HUDEP-2 (cell line): ENCODE measurements around the gene DLX1.
"Not testable (repeated sequence)": the region's sequence is repeated elsewhere in the genome, so short reads cannot be mapped to it uniquely, and the experiment has no call there.

Source experiments
- DNase-seq, 76 experiments: peaks; one replicate each; lab custom pipeline; 2025; ENCODE audit not compliant: unreplicated experiment in 76 of 76; lab: John Stamatoyannopoulos, UW

The DLX1 gene

DNA sequence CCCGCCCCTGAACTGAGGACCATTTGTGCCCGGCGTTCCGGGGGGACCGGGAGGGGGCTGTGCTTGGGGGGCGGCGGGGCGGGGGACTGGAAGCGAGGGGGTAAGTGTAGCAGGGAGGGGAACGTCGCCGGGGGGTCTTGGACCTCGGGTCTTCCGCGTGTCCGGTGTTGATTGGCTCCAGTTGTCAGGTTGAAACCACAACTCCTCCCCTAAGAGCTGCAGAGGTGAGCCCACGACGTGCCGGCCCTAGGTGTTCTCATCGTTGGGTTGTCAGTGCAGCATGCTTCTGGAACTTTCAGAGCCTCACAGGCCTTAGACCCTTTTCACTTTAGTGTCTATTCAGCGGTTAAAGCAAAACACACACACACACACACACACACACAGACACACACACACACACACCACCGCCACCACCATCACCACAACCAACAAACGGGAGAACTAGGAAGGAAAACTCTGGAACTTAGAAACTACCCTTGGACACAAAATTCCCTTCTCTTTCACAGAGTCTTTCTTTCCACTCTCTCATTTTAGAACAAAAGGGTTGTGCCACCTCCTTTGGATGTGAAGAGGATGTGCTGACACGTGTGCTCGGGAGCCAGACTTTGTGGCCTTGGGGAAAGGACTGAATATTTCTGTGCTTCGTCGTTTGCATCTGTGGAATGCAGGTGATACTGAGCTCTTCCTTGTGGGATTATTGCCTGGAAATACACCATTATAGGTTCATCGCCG lies 24.1 kb downstream of the DLX1 start:
- no peak for DNase-seq

DNA sequence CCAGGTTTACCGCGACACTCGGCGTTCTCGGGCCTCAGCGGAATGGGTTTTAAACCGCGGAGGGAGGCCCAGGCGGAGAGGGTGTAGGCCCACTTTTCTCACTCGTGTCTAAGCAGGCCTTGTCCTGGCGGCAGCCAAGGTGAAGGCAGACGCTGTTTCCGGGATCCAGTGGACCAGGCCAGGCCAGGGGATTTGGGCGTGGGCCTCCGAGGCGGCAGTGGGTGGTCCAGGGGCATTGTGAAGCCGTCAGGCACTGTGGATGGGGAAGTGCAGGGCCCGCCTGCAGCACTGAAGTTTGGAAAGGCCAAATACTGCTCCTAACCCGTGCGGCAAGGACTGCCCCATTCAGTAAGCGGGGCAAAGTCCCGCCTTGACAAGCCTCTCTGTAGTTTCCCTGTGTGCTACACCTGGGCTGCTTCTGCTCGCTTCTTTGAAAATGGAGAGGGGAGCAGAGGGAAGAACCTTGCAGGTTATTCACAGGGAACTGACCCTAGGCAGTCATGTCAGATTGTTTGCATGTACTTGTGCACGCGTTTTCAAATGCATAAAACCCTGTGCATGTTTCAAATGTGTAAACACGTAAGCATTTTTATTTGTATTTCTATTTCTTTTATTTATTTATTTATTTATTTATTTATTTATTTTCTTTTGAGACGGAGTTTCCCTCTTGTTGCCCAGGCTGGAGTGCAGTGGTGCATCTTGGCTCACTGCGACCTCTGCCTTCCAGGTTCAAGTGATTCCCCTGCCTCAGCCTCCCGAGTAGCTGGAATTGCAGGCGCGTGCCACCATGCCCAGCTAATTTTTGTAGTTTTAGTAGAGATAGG lies 24.9 kb downstream of the DLX1 start:
- DNase-seq = no peak

DNA sequence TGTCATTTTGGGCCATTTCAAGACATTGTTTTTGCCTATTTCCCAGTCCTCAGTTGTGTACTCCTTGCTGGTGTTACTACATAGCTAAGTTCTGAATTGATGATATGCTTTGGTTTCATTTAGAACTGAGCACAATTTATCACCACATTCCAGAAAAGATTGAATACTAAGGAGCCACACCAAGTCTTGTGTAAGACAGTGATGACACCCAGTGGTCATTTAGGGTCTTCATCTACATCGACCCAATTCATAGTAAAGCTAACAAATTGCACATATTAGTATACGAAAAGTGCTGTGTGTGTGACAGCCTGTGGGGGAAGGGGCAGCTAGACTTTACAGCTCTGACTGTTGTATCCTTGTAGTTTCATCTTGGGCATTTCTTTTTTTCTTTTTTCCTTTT lies 28.3 kb downstream of the DLX1 start:
- DNase-seq = peak in 4 of 76 experiments; percentile 8 to 22 (median 14)

DNA sequence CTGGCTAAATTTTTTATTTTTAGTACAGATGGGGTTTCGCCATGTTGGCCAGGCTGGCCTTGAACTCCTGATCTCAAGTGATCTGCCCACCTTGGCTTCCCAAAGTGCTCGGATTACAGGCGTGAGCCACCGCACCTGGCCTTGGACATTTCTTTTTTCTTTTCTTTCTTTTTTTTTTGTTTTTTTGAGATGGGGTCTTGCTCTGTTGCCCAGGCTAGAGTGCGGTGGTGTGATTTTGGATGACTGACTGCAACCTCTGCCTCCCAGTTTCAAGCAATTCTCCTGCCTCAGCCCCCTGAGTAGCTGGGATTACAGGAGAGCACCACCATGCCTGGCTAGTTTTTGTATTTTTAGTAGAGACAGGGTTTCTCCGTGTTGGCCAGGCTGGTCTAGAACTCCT lies 28.9 kb downstream of the DLX1 start:
- DNase-seq = not testable (repeated sequence)

DNA sequence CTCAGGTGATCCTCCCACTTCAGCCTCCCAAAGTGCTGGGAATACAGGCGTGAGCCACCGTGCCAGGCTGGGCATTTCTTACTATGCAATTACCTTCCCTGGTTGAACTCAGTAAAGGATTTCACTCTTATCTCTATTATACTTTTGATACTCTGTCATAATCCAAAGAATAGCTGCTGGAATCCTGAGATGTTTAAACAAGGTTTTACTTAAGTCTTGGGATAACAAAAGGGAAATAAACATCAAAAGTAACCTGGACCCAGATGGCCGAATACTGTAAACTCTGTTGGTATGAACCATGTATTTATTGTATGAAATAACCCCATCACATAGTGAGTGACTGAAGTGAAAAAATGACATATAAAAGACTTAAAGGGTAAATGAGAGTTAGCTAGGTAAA lies 29.3 kb downstream of the DLX1 start:
- DNase-seq = no peak

GRCh38 chr2:172116107-172116506 lies 30.8 kb downstream of the DLX1 start:
- DNase-seq = no peak

- no peak for DNase-seq
These were observed 33.8 kb downstream of the DLX1 start for GRCh38 chr2:172119089-172119488.

GRCh38 chr2:172120118-172120517 lies 34.8 kb downstream of the DLX1 start:
- DNase-seq = no peak

- DNase-seq = no peak
These were observed 43.2 kb downstream of the DLX1 start for GRCh38 chr2:172128484-172128883.

DNA sequence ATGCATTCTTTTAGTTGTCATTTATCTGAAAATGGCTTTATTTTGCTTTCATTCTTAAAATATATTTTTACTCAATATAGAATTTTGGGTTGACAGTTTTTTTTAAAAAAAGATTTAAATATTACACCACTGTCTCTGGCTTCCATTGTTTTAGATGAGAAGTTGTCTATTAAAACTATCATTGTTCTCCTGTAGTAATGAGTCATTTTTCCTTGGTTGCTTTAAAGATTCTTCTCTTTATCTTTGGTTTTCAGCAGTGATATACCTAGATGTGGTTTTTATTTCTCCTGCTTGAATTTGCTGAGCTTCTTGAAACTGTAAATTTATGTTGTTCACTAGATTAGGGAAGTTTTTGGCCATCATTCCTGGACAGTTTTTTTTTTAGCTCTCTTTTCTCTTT lies 44.1 kb downstream of the DLX1 start:
- DNase-seq = no peak

DNA sequence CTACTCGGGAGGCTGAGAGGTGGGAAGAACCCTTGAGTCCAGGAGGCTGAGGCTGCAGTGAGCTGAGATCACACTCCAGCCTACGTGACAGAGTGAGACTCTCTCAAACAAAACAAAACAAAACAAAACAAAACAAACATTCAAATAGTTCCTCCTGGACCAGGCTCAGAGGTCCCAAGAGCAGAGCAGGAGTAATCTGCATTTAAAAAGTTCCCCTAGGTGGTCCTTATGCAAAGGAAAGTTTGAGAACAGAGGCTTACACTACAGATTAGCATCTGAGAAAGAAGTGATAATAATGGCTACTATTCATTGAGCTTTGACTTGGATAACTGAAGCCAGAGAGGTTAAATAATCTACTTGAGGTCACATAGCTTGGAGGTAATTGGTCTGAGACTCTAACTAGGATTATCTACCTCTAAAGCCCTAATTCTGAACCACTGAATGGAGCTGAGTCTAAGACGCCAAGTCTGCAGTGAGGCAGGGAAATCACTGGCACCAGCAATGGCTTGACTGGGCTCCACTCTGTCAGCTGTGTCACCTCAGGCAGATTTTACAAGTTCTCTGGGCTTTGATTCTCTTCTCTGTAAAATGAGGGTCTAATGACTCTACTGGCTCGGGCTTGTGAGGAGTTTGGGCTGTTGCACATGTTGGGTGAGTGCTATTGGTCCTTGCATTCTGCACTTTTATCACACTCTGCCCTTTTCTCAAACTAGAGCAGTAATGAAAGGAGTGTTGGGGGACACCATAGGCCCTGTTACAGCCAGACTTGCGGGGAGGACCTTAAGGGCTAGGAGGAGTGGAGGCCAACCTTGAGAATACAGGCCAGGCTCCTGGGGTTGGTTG lies 46.6 kb downstream of the DLX1 start:
- no peak for DNase-seq

- DNase-seq = no peak
These were observed 49.0 kb downstream of the DLX1 start for GRCh38 chr2:172134270-172134669.

DNA sequence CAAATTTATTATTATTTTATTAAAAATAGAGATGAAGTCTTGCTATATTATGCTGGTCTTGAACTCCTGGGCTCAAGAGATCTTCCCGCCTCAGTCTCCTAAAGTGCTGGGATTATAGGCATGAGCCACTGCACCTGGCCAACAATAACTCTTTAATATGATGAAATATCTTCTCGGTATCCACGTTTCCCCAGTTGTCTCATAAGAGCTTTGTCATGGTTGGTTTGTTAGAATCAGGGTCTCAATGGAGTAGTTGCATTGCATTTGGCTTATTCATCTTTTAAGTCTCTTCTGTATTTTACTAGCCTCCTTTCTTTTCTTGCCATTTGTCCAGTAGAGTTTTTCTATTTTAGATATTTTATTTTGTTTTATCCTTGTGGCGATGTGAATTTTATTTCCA lies 50.1 kb downstream of the DLX1 start:
- no peak for DNase-seq

DNA sequence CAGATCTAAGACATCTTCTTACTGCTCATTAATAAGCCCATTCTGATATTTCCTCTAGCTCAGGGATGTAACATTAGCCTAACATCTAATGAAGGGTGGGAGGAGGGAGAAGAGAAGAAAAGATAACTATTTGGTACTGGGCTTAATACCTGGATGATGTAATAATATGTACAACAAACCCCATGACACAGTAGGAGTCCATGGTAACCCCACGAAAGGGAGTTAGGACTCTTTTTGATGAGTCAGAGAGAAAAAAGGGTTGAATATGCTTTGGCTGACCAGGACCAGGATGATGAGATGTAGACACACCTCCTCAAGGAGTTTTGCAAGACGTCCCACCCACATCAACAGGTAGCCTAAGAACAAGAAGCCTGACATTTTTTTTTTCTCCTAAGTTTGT lies 51.8 kb downstream of the DLX1 start:
- no peak for DNase-seq

DNA sequence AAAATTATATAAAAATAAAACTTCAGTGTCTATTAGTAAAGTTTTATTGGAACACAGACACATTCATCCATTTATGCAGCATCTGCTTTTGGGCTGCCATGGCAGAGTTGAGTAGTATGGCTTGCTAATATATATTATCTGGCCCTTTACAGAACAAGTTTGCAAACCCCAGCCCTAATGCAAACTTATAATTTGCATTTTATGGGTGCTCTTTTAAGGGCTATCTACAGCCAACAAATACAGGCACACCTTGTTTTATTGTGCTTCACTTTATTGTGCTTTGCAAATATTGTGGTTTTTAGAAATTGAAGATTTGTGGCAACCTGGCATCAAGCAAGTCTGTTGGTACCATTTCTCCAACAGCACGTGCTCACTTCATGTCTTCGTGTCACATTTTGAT lies 52.6 kb downstream of the DLX1 start:
- DNase-seq = no peak

GRCh38 chr2:172138727-172139126 lies 53.4 kb downstream of the DLX1 start:
- not testable (repeated sequence) for DNase-seq
